ENCODE data around the gene CRYZL1.
"Not testable (repeated sequence)": the region's sequence is repeated elsewhere in the genome, so short reads cannot be mapped to it uniquely, and the experiment has no call there.

The CRYZL1 gene

DNA sequence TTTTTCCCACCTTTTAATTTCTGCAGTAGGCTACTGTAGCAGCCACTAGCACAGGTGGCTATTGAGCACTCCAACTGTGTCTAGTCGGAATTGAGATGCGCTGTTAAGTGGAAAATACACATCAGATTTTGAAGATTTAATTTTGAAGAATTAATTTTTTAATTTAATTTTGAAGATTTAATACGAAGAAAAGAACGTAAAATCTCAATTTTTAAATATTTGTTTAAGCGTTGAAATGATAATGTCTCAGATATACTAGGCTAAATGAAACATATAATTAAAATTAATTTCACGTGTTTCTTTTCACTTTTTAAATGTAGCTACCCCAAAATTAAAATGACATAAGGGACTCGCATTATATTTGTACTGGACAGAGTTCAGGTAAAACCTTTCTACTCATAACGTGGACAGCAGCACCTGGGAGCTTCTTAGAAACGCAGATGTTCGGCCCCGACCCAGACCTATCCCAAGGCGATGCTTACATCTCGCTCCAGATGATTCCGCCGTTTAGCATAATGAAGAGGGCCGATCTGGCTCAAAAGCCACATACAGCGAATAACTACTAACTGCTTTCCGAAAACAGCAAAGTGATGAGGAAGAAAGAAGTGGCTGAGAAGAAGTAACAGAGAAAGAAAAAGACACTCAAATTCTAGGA is 717 bp downstream of the CRYZL1 start:
- DNase-seq = no peak

DNA sequence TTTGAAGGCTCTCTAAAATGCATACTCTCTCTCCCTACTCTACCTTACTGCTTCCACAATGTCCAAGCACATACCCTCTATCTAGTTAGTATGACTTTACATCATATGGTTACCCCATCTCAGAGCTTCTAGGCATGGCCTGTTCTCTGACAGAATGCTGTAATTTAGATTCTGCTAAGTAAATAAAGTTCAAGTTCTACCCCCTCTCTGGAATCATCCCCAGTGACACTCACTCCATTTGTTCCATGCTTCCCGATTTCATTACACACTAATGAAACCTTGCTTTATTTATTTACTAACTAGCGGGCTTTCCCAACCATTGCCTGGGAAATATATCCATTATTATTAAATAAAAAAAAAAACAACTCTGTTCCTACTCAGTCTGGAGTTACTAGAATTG is 7.3 kb downstream of the CRYZL1 start:
- no peak for DNase-seq

DNA sequence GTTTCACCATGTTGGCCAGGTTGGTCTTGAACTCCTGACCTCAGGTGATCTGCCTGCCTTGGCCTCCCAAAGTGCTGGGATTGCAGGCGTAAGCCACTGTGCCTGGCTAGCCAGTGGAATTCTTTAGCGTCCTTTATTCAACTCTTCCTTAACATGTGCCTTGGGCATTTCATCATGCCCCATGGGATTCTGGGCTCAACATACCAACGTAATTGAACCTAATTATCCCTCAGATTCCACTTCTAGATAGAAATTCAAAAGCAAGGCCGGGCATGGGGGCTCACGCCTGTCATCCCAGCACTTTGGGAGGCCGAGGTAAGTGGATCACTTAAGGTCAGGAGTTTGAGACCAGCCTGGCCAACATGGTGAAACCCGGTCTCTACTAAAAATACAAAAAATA is 15.4 kb downstream of the CRYZL1 start:
- DNase-seq = not testable (repeated sequence)

DNA sequence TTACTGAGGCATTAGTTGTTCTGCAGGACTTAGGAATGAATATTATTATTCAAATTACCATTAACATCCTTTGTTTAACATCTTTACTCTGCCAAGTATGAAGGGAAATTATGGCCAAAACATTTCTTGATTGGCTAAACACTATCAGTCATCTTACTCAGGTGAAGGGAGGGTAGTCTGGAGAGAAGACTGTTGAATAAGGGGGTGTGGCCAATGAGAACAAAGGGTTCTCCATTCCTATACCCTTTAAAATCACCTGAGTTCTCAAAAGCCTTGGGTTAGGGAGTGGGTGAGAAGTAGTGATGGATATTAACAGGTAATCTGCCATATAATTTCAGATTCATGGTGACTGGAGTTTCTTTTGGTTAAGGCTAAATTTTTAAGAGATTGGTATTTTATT is 19.3 kb downstream of the CRYZL1 start:
- no peak for DNase-seq

DNA sequence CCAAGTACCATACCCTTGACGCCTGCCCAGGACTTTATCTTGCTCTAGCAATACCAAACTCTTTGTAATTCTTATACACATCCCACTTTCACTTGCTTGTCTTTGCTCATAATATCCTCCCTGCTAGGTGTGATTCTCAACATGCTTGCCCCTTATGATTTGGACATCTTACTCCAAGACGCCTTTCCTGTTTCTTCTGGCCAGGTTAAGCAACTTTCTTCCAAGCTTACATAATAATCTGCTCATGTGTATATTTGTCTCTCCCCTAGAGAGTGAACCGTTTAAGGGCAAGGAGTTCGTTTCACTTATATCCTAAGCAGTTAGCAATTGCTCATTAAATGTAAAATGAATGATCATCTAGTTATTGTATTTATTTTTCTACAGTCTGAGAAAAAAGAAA is 21.8 kb downstream of the CRYZL1 start:
- DNase-seq = no peak

DNA sequence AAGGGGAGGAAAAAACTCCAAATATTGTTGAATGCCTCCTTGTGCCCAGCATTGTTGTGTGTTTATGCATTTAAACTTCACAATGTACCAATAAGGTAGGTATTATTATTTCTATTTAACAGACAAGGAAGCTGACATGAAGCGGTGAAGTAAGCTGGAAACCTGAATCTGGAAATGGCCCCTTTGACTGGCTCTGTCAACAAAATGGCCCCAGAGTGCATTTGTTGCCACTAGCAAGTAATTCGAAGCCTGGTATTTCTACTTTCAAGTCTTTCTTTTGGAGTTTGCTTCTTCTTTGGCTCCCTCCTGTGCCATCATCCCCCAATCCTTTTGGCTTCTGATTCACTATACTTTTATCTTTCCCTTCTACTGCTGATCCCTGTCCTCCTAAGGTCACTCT is 23.1 kb downstream of the CRYZL1 start:
- DNase-seq = no peak

DNA sequence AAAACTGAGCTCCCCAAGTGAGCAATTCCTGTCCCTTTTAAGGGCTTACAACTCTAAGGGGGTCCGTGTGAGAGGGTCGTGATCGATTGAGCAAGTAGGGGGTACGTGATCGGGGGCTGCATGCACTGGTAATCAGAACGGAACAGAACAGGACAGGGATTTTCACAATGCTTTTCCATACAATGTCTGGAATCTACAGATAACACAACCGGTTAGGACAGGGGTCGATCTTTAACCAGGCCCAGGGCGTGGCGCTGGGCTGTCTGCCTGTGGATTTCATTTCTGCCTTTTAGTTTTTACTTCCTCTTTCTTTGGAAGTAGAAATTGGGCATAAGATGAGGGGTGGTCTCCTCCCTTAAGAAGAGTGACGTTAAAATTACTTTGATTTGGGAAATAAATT is 24.0 kb downstream of the CRYZL1 start:
- not testable (repeated sequence) for DNase-seq

DNA sequence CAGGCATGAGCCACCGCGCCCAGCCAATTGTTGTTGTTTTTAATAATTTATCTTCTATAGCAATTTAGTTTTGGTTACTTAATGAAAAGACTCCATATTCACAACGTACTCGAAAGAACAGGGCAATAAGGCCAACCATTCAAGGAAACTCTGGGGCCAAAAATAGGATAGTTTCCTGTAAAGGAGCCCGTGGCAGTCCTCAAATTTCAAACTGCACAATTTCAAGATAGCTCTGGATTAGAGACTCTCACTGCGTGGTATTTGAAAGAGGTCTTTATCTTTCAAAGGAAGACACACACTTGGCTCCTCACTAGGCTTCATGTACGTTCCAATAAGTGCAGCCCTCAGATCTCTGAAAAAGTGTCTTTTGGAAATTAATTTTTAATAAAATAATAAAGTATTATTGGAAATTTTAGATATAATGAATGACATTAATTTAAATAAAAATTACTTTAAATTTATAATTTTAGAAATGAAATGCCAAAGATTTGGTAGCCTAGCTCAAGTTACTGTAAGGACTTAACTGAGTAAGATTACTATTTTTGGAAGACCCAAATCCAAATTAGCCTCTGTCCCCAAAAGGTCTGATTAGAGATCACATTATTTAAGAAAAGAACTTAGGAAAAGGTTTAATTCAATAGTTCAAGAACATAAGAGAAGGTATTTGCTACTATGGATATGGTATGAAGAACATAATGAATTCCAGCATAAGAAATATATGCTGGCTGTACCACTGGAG is 30.4 kb downstream of the CRYZL1 start:
- no peak for DNase-seq

DNA sequence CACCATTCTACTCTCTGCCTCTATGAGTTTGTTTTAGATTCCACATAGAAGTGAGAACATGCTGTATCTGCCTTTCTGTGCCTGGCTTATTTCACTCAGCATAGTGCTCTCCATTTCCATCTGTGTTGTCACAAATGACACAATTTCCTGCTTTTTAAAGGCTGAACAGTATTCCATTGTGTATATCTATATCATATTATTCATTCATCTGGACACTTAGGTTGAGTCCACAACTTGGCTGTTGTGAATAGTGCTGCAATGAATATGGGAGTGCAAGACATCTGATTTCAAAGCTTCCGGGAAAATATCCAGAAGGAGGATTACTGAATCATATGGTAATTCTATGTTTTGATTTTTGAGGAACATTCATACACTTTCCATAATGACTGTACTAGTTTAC is 33.0 kb downstream of the CRYZL1 start:
- DNase-seq = no peak

DNA sequence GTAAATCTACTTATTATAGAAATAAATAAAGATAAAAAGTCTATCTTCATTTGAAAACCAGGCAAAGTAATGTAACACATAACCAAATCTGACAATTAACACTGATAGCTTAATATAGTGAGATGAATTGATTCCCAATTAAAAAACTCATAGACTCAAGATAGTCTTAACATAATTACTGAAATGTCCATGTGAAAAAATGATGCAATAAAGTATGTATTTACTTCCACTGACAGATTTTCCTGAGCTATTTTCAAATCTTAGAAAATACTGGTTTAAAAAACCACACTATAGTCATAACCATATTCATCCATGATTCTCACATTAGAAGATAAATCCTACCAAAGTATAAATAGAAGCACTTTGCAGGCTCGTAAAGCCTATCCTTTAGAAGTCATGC is 43.5 kb downstream of the CRYZL1 start:
- DNase-seq = no peak

DNA sequence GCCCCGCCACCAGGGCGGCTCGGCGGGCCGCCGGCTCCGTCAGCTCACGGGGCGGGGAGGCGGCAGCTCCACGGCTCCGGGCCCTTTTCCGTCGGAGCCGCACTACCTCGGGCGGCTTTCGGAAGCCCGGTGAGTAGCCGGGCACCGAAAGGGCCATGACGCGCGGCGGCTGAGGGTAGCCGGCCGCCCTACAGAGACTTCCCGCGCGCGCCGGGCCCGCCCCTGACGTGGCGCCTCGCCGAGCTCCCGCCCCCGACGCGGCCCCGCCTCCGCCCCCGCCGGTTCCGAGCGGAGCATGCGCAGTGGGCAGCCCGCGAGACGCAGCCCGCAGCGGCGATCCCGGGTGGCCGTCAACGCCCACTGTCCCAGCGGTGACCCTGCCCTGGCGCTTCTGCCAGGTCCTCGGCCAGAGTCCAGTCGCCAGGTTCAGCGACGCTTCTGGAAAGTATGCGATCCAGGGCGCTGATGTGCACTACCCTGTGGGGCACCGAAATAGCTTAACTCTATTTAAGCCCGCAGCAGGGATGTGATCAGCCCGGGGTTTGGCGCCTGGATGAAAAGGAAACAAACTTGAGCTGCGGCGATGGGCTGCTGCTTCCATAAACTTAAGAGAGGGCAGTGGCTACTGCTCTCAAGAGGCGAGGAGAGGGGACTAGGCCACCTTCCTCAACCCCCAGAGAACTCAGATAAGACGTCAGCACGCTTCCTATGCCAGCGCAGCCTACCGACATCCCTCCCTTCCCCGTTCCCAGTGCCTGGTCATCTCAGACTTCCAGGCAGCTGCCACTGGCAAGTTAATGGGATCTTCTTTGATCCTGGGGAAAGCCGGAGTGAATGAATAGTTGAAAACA is 52.8 kb downstream of the CRYZL1 start, which contains the start of gene DONSON:
DONSON (minus strand) TSS at position 200 of the 851 bp plus-strand sequence; CDS start at position 157, 43 bp downstream.
- peak; percentile 94 for DNase-seq

DNA sequence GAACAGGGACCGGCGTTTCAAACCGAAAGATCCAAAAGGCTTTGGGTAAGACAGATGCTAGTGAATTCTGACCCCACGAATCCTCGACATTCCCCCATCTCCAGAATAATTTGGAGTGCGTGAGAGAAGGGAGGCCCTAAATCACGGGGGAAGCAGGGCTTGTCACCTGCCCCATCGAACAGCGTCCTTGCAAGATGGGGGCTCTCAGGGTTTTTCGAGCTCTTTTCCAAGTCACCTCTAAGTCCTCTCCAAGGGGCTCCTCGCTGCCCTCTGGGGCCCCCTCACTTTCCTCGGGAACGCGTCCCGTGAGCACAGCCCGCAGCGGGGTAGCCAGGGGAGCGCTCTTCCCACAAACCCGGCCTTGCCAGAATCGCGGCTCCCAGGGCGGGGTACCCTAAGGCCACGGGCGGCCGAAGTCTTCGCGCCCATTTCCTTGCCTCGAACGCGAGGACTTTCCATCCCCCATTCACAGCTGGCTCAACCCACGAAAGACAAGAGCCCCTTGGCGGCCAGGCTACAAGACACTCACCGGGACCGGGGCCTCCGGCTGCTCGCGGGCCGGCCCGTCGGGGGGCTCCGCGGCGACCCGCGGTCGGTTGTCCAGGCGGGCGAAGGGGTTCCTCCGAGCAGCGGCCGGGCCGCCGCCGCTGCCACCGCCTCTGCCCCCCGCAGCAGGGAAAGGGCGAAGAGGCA is 53.6 kb downstream of the CRYZL1 start:
- DNase-seq = no peak

DNA sequence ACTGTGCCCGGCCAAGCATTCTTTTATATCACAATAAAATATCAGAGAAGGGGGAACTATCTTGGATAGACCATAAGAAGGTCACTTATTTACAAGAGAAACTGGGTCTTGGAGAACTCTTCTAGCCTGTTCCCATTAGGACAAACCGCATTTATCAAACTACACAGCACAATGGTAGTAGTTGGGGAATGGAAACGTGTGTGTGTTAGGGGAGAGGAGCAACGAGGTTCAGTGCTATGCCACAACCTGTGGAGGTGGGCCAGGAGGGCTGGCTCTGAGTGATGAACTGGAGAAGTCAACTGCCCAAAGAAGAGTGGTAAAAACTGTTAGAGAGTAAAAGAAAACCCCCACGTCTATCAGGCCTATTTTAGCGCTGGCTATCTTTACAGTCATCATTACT is 54.6 kb downstream of the CRYZL1 start:
- DNase-seq = no peak

DNA sequence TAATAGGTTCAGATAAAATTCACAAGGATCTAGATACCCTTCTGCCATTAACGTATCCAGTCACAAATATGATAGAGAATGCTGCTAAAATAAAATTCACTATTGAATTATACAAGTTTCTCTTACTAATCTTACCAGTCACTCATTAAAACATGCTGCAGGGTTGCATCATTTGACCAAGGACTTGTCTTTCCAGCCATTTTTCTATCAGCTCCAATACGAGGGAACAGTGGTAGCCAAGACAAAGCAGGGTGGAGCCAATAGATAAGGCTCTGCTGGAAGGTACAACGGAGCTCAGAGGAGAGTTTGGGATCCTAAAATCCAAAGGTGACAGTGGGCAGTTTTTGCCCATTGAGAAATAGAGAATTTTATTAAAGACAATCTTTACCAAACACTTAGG is 57.1 kb downstream of the CRYZL1 start:
- no peak for DNase-seq

DNA sequence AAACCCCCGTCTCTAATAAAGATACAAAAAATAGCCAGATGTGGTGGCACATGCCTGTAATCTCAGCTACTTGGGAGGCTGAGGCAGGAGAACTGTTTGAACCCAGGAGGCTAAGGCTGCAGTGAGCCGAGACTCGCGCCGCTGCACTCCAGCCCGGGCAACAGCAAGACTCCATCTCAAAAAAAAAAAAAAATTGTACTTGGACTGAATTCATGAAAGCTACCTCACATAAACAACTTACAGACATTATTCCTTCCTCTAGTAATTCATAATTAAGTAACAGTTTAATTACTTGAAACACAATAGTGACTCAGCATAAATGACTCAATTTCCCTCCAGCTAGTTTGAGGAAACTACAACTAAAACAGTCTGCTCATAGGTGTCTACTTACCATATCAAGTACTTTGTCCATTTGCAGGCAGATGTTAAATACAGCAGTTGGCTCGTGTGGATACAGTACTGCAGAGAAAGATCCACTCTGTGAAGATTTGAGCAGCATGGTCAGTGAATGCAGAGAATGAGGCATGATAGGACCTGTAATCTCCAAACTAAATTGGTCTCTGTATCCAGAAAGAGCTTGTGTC is 62.5 kb downstream of the CRYZL1 start:
- DNase-seq = no peak

DNA sequence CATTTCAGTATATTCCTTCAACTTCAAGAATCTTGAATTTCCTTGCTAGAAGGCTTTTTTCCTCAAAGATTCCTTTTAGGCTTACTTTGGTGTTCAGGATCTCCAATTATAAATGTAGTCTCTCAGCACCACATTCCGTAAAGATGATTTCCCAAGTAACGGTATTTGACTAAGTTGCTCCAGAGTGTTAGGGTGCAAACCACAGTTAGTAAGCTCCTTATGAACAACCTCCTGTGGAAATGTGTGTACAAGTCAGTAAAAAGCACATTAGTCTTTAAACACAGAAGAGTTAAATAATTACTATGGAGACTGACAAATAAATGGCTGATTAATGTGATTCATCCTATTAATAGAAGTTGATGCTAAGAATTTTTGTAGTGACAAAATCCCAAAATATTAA is 63.3 kb downstream of the CRYZL1 start:
- no peak for DNase-seq

DNA sequence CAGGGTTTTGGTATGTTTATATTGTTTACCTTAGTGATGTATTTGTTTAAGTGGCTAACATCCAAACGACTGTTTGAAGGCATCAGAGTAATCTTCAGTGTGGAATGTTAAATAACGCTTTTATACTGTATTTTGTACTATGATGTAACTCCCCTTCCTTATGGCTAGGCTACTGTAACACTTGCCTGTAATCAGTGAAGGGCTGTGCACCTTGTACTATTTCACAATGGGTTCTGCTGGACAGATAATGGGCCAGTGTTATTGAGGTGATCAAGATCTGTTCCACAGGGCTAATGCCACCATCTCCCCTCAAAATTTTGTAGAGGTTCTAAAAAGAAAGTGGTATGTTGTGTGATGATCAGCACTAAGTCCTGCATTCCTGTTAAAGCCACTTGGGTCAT is 64.8 kb downstream of the CRYZL1 start:
- DNase-seq = not testable (repeated sequence)

DNA sequence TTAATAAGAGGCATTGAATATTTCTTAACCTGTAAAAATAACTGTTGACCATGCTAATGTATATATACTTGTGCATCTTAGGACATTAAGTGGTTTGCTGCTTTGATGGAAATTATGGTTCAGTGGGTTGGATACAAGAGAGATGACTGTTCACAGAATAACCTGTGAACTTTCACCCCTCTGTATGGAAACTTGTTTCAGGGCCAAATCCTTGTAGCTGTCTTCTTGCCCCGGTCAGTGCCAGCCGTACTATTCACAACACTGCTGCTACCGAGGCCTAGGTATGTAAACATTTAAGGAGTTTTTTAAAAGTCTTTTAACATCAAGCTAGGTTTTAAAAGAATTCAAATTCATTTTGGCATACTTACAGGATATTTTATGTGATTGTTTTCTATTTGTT is 69.2 kb downstream of the CRYZL1 start:
- no peak for DNase-seq

DNA sequence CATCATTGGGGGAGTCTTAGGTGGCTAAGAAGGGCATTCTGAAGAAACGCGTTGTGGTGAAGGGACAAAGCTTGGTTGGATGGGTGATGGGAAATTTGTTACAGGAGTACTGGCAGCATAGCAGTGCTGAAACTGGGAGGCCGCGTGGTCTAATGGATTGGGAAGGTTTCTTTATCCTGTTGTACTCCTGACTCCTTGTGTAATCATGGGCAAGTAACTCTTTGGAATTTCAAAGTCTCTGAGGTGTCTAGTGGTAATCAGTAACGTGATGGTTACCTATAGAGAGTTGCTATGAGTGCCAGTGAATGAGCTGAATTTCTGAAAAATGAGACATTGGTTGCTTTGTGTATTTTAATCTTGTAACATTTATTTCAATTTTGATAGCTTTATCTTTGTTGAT is 71.5 kb downstream of the CRYZL1 start:
- DNase-seq = no peak

DNA sequence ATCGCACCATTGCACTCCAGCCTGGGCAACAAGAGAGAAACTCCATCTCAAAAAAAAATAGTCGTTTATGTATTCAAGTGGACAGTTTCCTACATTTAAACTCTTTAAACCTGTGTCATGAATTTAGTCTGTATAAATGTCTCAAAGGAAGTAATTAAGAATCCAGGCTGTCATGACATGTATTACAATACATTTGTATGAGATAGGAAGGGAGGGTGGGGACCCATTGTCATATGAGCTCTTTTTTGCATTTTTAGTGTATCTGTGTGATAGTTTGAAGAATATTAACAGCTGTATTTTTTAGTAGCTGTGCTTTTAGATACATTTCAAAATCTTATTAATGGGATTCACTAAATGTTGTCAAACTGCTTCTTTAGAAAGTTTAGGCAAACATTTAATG is 73.1 kb downstream of the CRYZL1 start:
- no peak for DNase-seq

DNA sequence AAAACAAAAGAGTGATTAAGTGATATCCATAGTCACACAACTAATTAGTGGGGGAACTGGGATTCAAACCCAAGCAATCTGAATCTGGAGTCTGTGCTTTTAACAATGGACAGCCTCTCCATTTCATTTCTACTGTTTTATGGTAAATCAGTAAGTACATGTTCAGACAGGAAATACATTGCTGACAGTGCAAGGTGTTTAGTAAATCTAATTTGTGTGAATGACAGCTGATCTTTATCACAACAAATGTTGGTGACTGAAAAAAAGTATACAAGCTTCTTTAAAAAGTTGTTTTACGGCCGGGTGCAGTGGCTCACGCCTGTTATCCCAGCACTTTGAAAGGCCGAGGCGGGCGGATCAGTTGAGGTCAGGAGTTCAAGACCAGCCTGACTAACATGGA is 73.6 kb downstream of the CRYZL1 start:
- DNase-seq = no peak

DNA sequence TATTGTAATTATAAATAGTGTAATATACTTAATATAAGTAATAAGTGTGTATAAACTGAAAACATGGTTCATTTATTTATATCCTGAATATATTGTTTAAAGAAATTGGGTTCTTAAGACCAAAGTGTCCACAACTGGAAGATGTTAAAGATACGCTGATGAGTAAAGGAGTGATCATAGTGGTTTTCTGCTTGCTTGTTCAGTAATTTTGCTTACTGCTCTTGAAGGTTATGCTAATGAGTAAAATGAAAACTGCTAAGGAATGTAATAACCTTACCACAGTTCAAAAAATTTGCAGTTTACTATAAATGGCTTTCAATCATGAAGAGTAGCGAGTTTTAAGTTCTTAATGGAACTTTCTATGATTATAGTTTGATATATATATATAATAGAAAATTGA is 75.0 kb downstream of the CRYZL1 start:
- no peak for DNase-seq
